ENCODE measurements around the gene CBX7. TPM values are rescaled to one million over a fixed set of nuclear protein-coding genes. Genes with fewer than 3 reads are reported as not detected.

Gene CBX7
- total RNA-seq, 4 donors from 2014 or later: 4.7 to 56.1 (median 19.5) TPM

DNA sequence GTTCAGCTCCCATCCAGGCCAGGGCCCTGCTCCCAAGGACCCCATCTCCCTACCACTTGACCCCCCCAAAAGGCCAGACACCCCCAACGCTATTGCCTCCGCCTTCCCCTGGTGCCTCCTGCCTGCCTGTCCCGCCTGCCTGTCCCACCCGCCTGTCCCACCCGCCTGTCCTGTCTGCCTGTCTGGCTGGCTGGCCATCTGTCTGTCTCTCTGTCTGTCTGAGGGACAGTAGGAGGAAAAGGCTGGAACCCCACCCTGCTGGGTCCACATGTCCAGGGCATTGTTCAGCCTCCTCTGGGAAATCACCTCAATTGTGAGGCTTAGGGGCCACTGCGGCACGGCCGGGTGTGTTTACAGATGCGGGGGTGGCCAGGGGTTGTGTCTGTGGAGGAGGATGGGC is 25.3 kb upstream of the CBX7 start:
- Histone ChIP-seq H3K36me3 (no peaks in the 10 kb centered on the region), H3K4me1 (peaks cover 20 to 67% (median 41%) of the 10 kb centered on the region in 3 donors), H3K4me3 (no peak overlapping the region), H3K9me3 (peaks cover 0 to 5% (median 0%) of the 10 kb centered on the region in 3 donors), H3K27ac (peak overlapping the region; percentile 22 to 81 (median 70)), H3K27me3 (no peaks in the 10 kb centered on the region)
- 83 to 94% methylated on average over 6 to 9 of the region's 9 CpGs for WGBS, 2 donors
- intact Hi-C loops (cut with DNase I): no loop called here
- DNase-seq: no peak
- TF ChIP-seq, protein P1, sequence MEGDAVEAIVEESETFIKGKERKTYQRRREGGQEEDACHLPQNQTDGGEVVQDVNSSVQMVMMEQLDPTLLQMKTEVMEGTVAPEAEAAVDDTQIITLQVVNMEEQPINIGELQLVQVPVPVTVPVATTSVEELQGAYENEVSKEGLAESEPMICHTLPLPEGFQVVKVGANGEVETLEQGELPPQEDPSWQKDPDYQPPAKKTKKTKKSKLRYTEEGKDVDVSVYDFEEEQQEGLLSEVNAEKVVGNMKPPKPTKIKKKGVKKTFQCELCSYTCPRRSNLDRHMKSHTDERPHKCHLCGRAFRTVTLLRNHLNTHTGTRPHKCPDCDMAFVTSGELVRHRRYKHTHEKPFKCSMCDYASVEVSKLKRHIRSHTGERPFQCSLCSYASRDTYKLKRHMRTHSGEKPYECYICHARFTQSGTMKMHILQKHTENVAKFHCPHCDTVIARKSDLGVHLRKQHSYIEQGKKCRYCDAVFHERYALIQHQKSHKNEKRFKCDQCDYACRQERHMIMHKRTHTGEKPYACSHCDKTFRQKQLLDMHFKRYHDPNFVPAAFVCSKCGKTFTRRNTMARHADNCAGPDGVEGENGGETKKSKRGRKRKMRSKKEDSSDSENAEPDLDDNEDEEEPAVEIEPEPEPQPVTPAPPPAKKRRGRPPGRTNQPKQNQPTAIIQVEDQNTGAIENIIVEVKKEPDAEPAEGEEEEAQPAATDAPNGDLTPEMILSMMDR (IDR thresholded peaks at IDR 0.05): no peak
- TF ChIP-seq POLR2A (IDR thresholded peaks at IDR 0.05): no peak

DNA sequence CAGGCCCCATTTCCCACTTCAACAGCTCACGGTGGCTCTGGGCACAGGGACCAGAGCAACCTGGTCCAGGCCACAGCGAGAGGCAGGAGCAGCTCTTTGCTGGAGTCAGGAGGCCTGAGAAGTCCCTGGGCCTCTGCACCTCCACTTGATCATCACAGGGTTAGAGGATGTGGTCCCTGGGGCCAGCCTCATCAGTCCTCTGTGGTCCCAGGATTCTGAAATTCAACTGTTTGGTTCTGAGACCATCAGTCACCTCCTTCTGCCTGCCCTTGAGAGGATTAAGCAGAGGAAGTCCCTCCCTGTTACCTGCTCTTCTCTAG is 24.9 kb upstream of the CBX7 start:
- Histone ChIP-seq H3K27me3 (no peaks in the 10 kb centered on the region), H3K27ac (peak overlapping the region; percentile 22 to 81 (median 70)), H3K4me1 (peaks cover 20 to 71% (median 41%) of the 10 kb centered on the region in 3 donors), H3K36me3 (no peaks in the 10 kb centered on the region), H3K4me3 (no peak overlapping the region), H3K9me3 (peaks cover 0 to 5% (median 0%) of the 10 kb centered on the region in 3 donors)
- intact Hi-C loops (cut with DNase I): no loop called here
- no CpG with 5 or more reads among the region's 2 CpGs for WGBS, 2 donors
- TF ChIP-seq, protein P1 (IDR thresholded peaks at IDR 0.05): no peak
- no peak for TF ChIP-seq POLR2A (IDR thresholded peaks at IDR 0.05)
- no peak for DNase-seq

DNA sequence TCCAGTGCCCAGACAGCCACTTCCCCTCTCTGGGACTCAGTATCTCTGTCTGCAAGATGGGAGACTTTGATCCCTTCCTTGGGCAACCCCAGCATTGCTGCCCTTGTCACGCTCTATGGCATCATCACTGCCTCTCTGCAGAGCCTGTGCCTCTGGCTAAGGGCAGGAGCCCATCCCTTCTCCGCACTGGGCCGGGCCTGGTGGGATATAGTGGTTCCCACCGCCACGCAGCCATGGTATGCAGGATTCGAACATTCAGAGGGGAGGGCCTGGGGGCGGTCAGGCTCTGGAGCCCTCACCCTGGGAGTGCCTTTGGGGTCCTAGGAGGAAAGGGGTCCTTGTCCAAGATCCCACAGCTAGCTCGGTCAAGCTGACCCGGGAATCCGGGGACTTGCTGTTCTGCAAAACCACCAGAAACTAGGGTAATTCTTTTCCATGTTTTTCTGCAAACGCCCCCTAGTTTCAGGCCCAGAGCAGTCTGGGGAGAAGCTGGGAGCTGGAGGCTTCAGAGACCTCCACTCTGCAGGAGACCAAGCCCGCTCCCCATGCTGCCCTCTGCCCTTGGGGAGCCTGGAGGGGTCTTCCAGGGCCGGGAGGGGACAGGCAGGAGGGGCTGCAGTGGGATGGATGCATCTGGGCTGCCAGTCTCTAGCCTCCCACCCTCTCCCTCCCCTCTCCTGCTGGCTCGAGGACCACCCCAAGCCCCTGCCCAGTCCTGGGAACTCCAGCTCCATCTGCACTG is 24.4 kb upstream of the CBX7 start:
- Histone ChIP-seq H3K9me3 (peaks cover 0 to 4% (median 0%) of the 10 kb centered on the region in 3 donors), H3K36me3 (no peaks in the 10 kb centered on the region), H3K4me3 (no peak overlapping the region), H3K4me1 (peaks cover 20 to 76% (median 41%) of the 10 kb centered on the region in 3 donors), H3K27ac (peak overlapping the region; percentile 32 to 81 (median 70)), H3K27me3 (no peaks in the 10 kb centered on the region)
- 74% methylated on average over 7 of the region's 14 CpGs; no CpG with 5 or more reads in 1 of the 2 donors for WGBS, 2 donors
- TF ChIP-seq POLR2A (IDR thresholded peaks at IDR 0.05): no peak
- TF ChIP-seq, protein P1 (IDR thresholded peaks at IDR 0.05): no peak
- no peak for DNase-seq
- intact Hi-C loops (cut with DNase I): no loop called here

DNA sequence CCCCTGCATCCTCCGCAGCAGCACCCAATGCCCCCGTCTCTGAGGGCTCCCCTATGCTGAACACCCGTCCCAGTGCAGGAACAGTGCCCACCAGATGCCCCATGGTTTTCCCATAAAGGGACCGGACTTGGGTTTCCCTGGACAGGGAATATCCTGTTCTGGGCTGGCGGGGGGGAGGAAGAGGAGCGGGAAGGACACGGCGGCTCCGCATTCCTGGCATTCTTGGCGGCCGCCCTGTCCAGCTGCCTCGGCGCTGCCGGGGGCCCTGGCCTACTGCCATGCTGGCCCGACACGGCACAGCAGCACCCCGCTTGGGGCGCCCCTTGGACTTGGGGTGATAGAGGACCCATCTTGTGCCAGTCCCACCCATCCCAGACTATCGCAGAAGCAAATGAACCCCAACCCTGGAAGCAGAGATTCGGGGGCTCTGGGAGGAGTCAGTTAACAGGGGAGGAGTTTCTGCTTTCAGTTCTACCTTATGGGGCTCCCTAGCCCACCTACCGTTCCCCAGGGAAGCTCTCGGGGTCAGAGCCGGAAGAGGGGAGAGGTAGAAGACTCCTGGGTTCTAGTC is 23.7 kb upstream of the CBX7 start:
- H3K27me3 ChIP-seq: no peaks in the 10 kb centered on the region
- TF ChIP-seq, protein P1 (IDR thresholded peaks at IDR 0.05): no peak
- TF ChIP-seq POLR2A (IDR thresholded peaks at IDR 0.05): no peak
- peaks cover 22 to 83% (median 44%) of the 10 kb centered on the region in 3 donors for H3K4me1 ChIP-seq
- WGBS, 2 donors: 18 to 52% methylated on average over 4 to 12 of the region's 23 CpGs
- DNase-seq: no peak
- no peak overlapping the region for H3K4me3 ChIP-seq
- intact Hi-C loops (cut with DNase I): no loop called here
- no peaks in the 10 kb centered on the region for H3K36me3 ChIP-seq
- peak overlapping the region; percentile 50 to 81 (median 70) for H3K27ac ChIP-seq
- no peaks in the 10 kb centered on the region for H3K9me3 ChIP-seq

DNA sequence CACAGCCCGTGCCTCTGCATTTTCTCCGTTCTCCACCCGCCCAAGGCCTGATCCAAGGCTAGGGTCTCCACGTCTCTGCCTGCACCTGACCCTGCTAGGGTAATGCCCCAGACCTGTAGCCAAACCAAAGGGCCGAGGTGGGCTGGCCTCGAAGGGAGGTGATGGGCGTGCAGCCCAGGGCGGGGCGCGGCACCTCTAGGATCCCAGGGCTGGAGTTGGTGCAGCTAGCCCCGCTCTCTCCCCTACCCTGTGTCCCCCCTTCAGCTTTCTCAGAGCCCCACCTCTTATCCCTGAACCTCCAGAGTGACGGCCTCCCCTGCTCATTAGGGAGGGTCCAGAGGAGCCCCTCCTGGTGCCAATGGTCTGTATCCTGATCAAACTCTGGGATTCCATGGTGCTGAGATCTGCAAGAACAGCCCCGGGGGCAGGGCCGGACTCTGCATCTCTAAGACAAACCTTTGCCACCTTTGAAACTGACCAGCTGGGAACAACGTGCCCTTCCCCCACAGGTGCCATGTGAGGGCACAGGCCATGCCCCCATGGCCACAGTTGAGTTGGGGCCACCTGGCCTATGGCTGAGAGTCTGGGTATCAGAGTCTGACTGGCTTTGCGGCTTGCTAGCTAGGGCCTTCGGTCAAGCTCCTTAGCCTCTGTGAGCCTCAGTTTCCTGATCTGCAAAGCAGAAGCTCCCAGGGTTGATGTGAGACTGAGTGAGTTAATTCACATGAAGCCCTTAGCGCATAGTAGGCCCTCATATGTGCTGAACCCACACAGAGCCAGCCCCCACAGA is 23.1 kb upstream of the CBX7 start:
- Histone ChIP-seq H3K27me3 (no peaks in the 10 kb centered on the region), H3K27ac (peak overlapping the region; percentile 50 to 81 (median 70)), H3K4me3 (no peak overlapping the region), H3K4me1 (peaks cover 26 to 90% (median 48%) of the 10 kb centered on the region in 3 donors), H3K36me3 (no peaks in the 10 kb centered on the region), H3K9me3 (no peaks in the 10 kb centered on the region)
- WGBS, 2 donors: 70 to 84% methylated on average over 2 to 7 of the region's 18 CpGs
- intact Hi-C loops (cut with DNase I): no loop called here
- DNase-seq: no peak
- TF ChIP-seq POLR2A (IDR thresholded peaks at IDR 0.05): no peak
- TF ChIP-seq, protein P1 (IDR thresholded peaks at IDR 0.05): no peak

All from esophagus squamous epithelium (tissue), 5 donors.